HCT116 (cell line): ENCODE data around the gene PDIK1L. TPM values are rescaled to one million over a fixed set of nuclear protein-coding genes. Genes with fewer than 3 reads are reported as not detected.

ENCODE experiments used
- ATAC-seq: fragments of 200-7000 bp; cut with Tn5 transposase; 2 replicates; pipeline ENCODE4 v1.9.1; 2020; ENCODE audit warnings: mild to moderate bottlenecking, moderate library complexity
- BruUV-seq: library from RNA; stranded (reverse); fragments of 400-500 nt; replicated peaks from 2 replicates; lab custom pipeline; 2021; lab: Mats Ljungman, UMichigan
- CTCF ChIA-PET: fragments of 300-600 bp; sonication (Branson Sonifier 250); formaldehyde crosslinking; loops from one replicate; lab custom pipeline; 2021; ENCODE audit warnings: antibody characterized with exemption; lab: Charles Lee
- POLR2A ChIA-PET: fragments of 300-600, 350-600 bp; sonication (Branson Sonifier 250); formaldehyde crosslinking; loops from one replicate; lab custom pipeline; 2021; ENCODE audit warnings: antibody characterized with exemption; lab: Charles Lee
- RAD21 ChIA-PET, 2 experiments: fragments of 300-600 bp; sonication (Branson Sonifier 250); formaldehyde crosslinking; loops; one replicate each; lab custom pipeline; 2023; ENCODE audit warnings: low total read pairs in 2 of 2; ENCODE audit not compliant: uncharacterized antibody in 2 of 2, unreplicated experiment in 2 of 2, low non-redundant PET in 1 of 2; lab: Charles Lee
- DNase-seq: peaks from one replicate; pipeline ENCODE4 v3.0.0-alpha.2; 2010; ENCODE audit warnings: low read depth, low spot score
- H2AFZ ChIP-seq: fragments of 200-600 bp; shearing (Covaris generic), sonication (generic); 2 replicates; pipeline ENCODE4 v1.6.1; 2017; ENCODE audit warnings: low read depth, mixed run types, mixed read lengths, antibody characterized with exemption, low read length; ENCODE audit not compliant: poor library complexity, severe bottlenecking
- H3K27ac ChIP-seq: 2 replicates; pipeline ENCODE4 v1.5.1; 2012; ENCODE audit warnings: low read depth, low read length
- H3K27me3 ChIP-seq: fragments of 200-600 bp; sonication (generic); 2 replicates; pipeline ENCODE4 v1.6.1; 2016; ENCODE audit warnings: mixed run types, low read length, mixed read lengths; ENCODE audit not compliant: insufficient read depth
- H3K36me3 ChIP-seq, 2 experiments: fragments of 200-500 bp in 1 of 2; fragments of 200-600 bp in 1 of 2; sonication (Bioruptor generic) in 1 of 2; sonication (generic) in 1 of 2; 2 replicates each; pipeline versions ENCODE4 v1.5.1 to v1.6.1; 2014 to 2016; ENCODE audit warnings: low read length in 2 of 2, inconsistent platforms in 1 of 2, mixed read lengths in 1 of 2, mixed run types in 1 of 2; ENCODE audit not compliant: insufficient read depth in 2 of 2, control insufficient read depth in 1 of 2
- H3K4me1 ChIP-seq, 2 experiments: fragments of 200-600 bp in 1 of 2; sonication (generic) in 1 of 2; 2 replicates each; pipeline versions ENCODE4 v1.5.1 to v1.6.1; 2012 to 2017; ENCODE audit warnings: low read length in 2 of 2, inconsistent platforms in 1 of 2, mild to moderate bottlenecking in 1 of 2, mixed read lengths in 1 of 2, mixed run types in 1 of 2, moderate library complexity in 1 of 2; ENCODE audit not compliant: insufficient read depth in 2 of 2, control insufficient read depth in 1 of 2
- H3K4me2 ChIP-seq: fragments of 200-600 bp; sonication (generic); 2 replicates; pipeline ENCODE4 v1.6.1; 2017; ENCODE audit warnings: mixed run types, low read length, mixed read lengths
- H3K4me3 ChIP-seq, 2 experiments: fragments of 200-600 bp in 1 of 2; sonication (generic) in 1 of 2; replicated peaks in 1 of 2; 2 replicates each; pipeline ENCODE4 v1.5.1; 2011 to 2016; ENCODE audit warnings: low read length in 2 of 2, control low read depth in 1 of 2, low read depth in 1 of 2, mild to moderate bottlenecking in 1 of 2, mixed read lengths in 1 of 2, mixed run types in 1 of 2
- H3K79me2 ChIP-seq: fragments of 200-600 bp; sonication (generic); 2 replicates; pipeline ENCODE4 v1.6.1; 2017; ENCODE audit warnings: mild to moderate bottlenecking, mixed run types, low read length, moderate library complexity, mixed read lengths; ENCODE audit not compliant: insufficient read depth
- H3K9ac ChIP-seq: fragments of 200-600 bp; sonication (generic); 2 replicates; pipeline ENCODE4 v1.6.1; 2016; ENCODE audit warnings: low read length, mixed read lengths
- H3K9me2 ChIP-seq: fragments of 200-600 bp; sonication (generic), shearing (Covaris generic); 2 replicates; pipeline ENCODE4 v1.6.1; 2017; ENCODE audit warnings: mixed run types, mild to moderate bottlenecking, moderate library complexity; ENCODE audit not compliant: insufficient read depth
- H3K9me3 ChIP-seq, 2 experiments: fragments of 200-500 bp in 1 of 2; fragments of 200-600 bp in 1 of 2; sonication (Bioruptor generic) in 1 of 2; sonication (generic) in 1 of 2; 2 replicates each; pipeline ENCODE4 v1.6.1; 2014 to 2017; ENCODE audit warnings: low read length in 2 of 2, mixed read lengths in 2 of 2, inconsistent platforms in 1 of 2, low read depth in 1 of 2, mild to moderate bottlenecking in 1 of 2, mixed run types in 1 of 2, moderate library complexity in 1 of 2; ENCODE audit not compliant: control insufficient read depth in 1 of 2, insufficient read depth in 1 of 2
- H4K20me1 ChIP-seq: fragments of 200-600 bp; sonication (generic), shearing (Covaris generic); 2 replicates; pipeline ENCODE4 v1.6.1; 2017; ENCODE audit warnings: mixed run types, mild to moderate bottlenecking, moderate library complexity; ENCODE audit not compliant: insufficient read depth
- CBX3 ChIP-seq: IDR thresholded peaks from 2 replicates; pipeline ENCODE4 v1.6.1; 2012; ENCODE audit warnings: low read depth
- CEBPB ChIP-seq: IDR thresholded peaks from 2 replicates; pipeline ENCODE4 v1.6.1; 2012; ENCODE audit warnings: low read depth
- EGR1 ChIP-seq: IDR thresholded peaks from 2 replicates; pipeline ENCODE4 v1.6.1; 2012; ENCODE audit warnings: low read depth
- ELF1 ChIP-seq: IDR thresholded peaks from 2 replicates; pipeline ENCODE4 v1.6.1; 2012; ENCODE audit warnings: low read depth, borderline replicate concordance
- SP1 ChIP-seq: IDR thresholded peaks from 2 replicates; pipeline ENCODE4 v1.6.1; 2012; ENCODE audit warnings: low read depth
- YY1 ChIP-seq: IDR thresholded peaks from 2 replicates; pipeline ENCODE4 v1.6.1; 2011; ENCODE audit warnings: low read length, low read depth, moderate library complexity, mild to moderate bottlenecking; ENCODE audit not compliant: insufficient replicate concordance; ENCODE audit errors: extremely low read depth
- ZFX ChIP-seq: fragments of 450-650 bp; IDR thresholded peaks from 2 replicates; pipeline ENCODE4 v1.6.1; 2017
- ZNF274 ChIP-seq: fragments of 200-500 bp; sonication (Bioruptor generic); IDR thresholded peaks from 2 replicates; pipeline ENCODE4 v1.6.1; 2014; ENCODE audit warnings: mild to moderate bottlenecking, low read depth, low read length, inconsistent platforms
- intact Hi-C: fragments of 100-400 bp; cut with micrococcal nuclease; formaldehyde crosslinking; loops from 2 replicates; pipeline ENCODE4 v1.10.0; 2022
- total RNA-seq: library from RNA; stranded (reverse); gene quantifications from one replicate; pipeline ENCODE4 v1.2.1, GENCODE V29; 2021; ENCODE audit not compliant: unreplicated experiment
- TF ChIP-seq, protein P1 (sequence below): IDR thresholded peaks from 2 replicates; pipeline ENCODE4 v1.6.1; 2012
- TF ChIP-seq, protein P2 (sequence below), 3 experiments: fragments of 200-600 bp in 1 of 3; sonication (generic) in 1 of 3; IDR thresholded peaks in 2 of 3; conservative IDR thresholded peaks in 1 of 3; 2 replicates each; pipeline ENCODE4 v1.5.1; 2012 to 2017; ENCODE audit warnings: low read depth in 2 of 3, low read length in 2 of 3, antibody characterized with exemption in 1 of 3, borderline replicate concordance in 1 of 3, control low read depth in 1 of 3, mild to moderate bottlenecking in 1 of 3, mixed read lengths in 1 of 3, mixed run types in 1 of 3, moderate library complexity in 1 of 3; ENCODE audit not compliant: insufficient read depth in 1 of 3

PDIK1L gene
- total RNA-seq, 1 experiment from 2014 or later = 8.8 TPM

DNA sequence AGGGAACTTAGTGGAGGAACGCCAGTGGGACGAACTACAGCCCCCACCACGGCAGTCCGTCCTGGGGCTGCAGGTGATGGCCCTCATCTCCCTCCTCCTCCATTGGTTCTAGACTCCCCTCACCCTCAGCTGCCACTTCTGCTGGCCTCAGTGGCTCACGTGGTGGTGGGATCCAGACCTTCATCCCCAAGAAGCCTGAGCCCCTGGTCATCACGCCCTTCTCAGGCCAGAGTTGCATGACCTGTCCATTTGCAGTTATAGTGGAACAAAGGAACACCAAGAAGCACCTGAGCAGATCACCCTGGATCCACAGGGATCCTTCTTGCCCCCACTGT, 34.3 kb downstream of the PDIK1L start:
- ATAC-seq (no peak), DNase-seq (no peak)
- Histone ChIP-seq H3K27me3 (no peaks in the 10 kb centered on the region), H4K20me1 (no peaks in the 10 kb centered on the region), H3K9me3 (no peaks in the 10 kb centered on the region), H3K4me3 (no peak overlapping the region), H3K79me2 (no peaks in the 10 kb centered on the region), H2AFZ (no peak overlapping the region), H3K4me2 (no peak overlapping the region), H3K27ac (no peak overlapping the region), H3K9me2 (no peaks in the 10 kb centered on the region), H3K9ac (no peak overlapping the region), H3K4me1 (peaks cover 11 to 22% of the 10 kb centered on the region in 2 experiments), H3K36me3 (no peaks in the 10 kb centered on the region)
- ChIA-PET RAD21 (interaction anchor here (0.5 to 1.5 kb wide), 2 partner anchors 40 to 110 kb away, joined by 3 to 12 read pairs; no protein-coding TSS in a partner anchor), CTCF (interaction anchor here (1.9 to 4.8 kb wide), 6 partner anchors 10 to 250 kb away, joined by 12 to 71 read pairs (median 20); partner anchors contain the start of genes C1orf232 and ZNF593), POLR2A (no interaction called here)
- no peak for TF ChIP-seq CBX3
- no peak for TF ChIP-seq ZFX
- TF ChIP-seq SP1 = no peak
- no peak for TF ChIP-seq YY1
- TF ChIP-seq, protein P1, sequence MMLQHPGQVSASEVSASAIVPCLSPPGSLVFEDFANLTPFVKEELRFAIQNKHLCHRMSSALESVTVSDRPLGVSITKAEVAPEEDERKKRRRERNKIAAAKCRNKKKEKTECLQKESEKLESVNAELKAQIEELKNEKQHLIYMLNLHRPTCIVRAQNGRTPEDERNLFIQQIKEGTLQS = no peak
- TF ChIP-seq, protein P2, sequence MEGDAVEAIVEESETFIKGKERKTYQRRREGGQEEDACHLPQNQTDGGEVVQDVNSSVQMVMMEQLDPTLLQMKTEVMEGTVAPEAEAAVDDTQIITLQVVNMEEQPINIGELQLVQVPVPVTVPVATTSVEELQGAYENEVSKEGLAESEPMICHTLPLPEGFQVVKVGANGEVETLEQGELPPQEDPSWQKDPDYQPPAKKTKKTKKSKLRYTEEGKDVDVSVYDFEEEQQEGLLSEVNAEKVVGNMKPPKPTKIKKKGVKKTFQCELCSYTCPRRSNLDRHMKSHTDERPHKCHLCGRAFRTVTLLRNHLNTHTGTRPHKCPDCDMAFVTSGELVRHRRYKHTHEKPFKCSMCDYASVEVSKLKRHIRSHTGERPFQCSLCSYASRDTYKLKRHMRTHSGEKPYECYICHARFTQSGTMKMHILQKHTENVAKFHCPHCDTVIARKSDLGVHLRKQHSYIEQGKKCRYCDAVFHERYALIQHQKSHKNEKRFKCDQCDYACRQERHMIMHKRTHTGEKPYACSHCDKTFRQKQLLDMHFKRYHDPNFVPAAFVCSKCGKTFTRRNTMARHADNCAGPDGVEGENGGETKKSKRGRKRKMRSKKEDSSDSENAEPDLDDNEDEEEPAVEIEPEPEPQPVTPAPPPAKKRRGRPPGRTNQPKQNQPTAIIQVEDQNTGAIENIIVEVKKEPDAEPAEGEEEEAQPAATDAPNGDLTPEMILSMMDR (IDR thresholded peaks at IDR 0.05 in 2 of 3, conservative IDR thresholded peaks at IDR 0.05 in 1 of 3; ENCODE audit: borderline replicate concordance in 1 of 3, insufficient read depth in 1 of 3, low read depth in 2 of 3, low read length in 2 of 3) = no peak
- no peak for TF ChIP-seq CEBPB
- no peak for TF ChIP-seq ELF1
- TF ChIP-seq ZNF274 = no peak
- no peak for TF ChIP-seq EGR1
- intact Hi-C loops = loop anchor here (1.0 to 10.0 kb wide), 5 partner anchors 35 to 251 kb away; partner anchors contain the start of gene PDIK1L
- no TSS peak for BruUV-seq
